K562 (cell line): ENCODE measurements around the gene MAP1LC3A. TPM values are rescaled to one million over a fixed set of nuclear protein-coding genes. Genes with fewer than 3 reads are reported as not detected.
A peak's percentile ranks its signal among the peaks of the same experiment; 100 is the strongest.

Experiments used
- ATAC-seq: fragments of 200-7000 bp; cut with Tn5 transposase; 3 replicates; pipeline ENCODE4 v1.9.1; 2020; ENCODE audit warnings: moderate library complexity
- BruUV-seq: library from RNA; stranded (reverse); fragments of 400-500 nt; replicated peaks from 2 replicates; lab custom pipeline; 2021; lab: Mats Ljungman, UMichigan
- CTCF ChIA-PET: fragments of 300-600 bp; formaldehyde crosslinking; extraction: SDS; loops from one replicate; lab custom pipeline; 2021; ENCODE audit warnings: low intra/inter-chr PET ratio; lab: Yijun Ruan, JAX
- POLR2A ChIA-PET: fragments of 300-600, 350-650 bp; sonication (Branson Sonifier 250); formaldehyde crosslinking; extraction: SDS; loops from one replicate; lab custom pipeline; 2021; ENCODE audit warnings: antibody characterized with exemption, inconsistent platforms; lab: Yijun Ruan, JAX
- DNase-seq, 4 experiments: peaks; one replicate each; pipeline versions ENCODE4 v3.0.0 to v3.0.0-alpha.2; 2011 to 2018; ENCODE audit warnings: low spot score in 3 of 4, mixed read lengths in 3 of 4; ENCODE audit errors: extremely low read depth in 1 of 4
- FAIRE-seq: peaks from 2 replicates; lab custom pipeline; 2011; peaks lifted over from hg19 to GRCh38; lab: Jason Lieb, UNC
- H2AFZ ChIP-seq: 2 replicates; pipeline ENCODE4 v1.6.0; 2011; ENCODE audit warnings: low read depth, low read length, control low read depth, inconsistent platforms
- H3K27ac ChIP-seq: fragments of 200-600 bp; 3 replicates; pipeline ENCODE4 v1.8.0; 2011; ENCODE audit warnings: low read depth, mild to moderate bottlenecking, control low read depth, inconsistent platforms, low read length, moderate library complexity, mixed read lengths; ENCODE audit errors: extremely low read depth
- H3K27me3 ChIP-seq, 2 experiments: fragments of 300-600 bp in 1 of 2; 2 replicates in 1 of 2; 3 replicates in 1 of 2; pipeline versions ENCODE4 v1.6.0 to v1.8.0; 2011; ENCODE audit warnings: inconsistent platforms in 2 of 2, low read length in 2 of 2, mild to moderate bottlenecking in 1 of 2, mixed read lengths in 1 of 2, moderate library complexity in 1 of 2; ENCODE audit not compliant: control insufficient read depth in 2 of 2, insufficient read depth in 2 of 2
- H3K36me3 ChIP-seq: fragments of 300-600 bp; 3 replicates; pipeline ENCODE4 v1.8.0; 2011; ENCODE audit warnings: mild to moderate bottlenecking, low read length, inconsistent platforms; ENCODE audit not compliant: control insufficient read depth, insufficient read depth
- H3K4me1 ChIP-seq, 2 experiments: fragments of 200-600 bp in 1 of 2; replicated peaks in 1 of 2; 2 replicates in 1 of 2; 3 replicates in 1 of 2; pipeline versions ENCODE4 v1.5.1 to v1.8.0; 2011; ENCODE audit warnings: inconsistent platforms in 2 of 2, low read length in 2 of 2, mild to moderate bottlenecking in 1 of 2, mixed read lengths in 1 of 2, moderate library complexity in 1 of 2; ENCODE audit not compliant: control insufficient read depth in 2 of 2, insufficient read depth in 2 of 2
- H3K4me2 ChIP-seq: 2 replicates; pipeline ENCODE4 v1.6.1; 2011; ENCODE audit warnings: low read length, control low read depth, inconsistent platforms, mixed read lengths; ENCODE audit not compliant: insufficient read depth
- H3K4me3 ChIP-seq: fragments of 200-600 bp; sonication (generic), shearing (Covaris generic); 2 replicates; pipeline ENCODE4 v1.5.1; 2016; ENCODE audit warnings: control low read depth, inconsistent platforms
- H3K79me2 ChIP-seq: fragments of 200-600 bp; 3 replicates; pipeline ENCODE4 v1.8.0; 2011; ENCODE audit warnings: low read length, inconsistent platforms; ENCODE audit not compliant: control insufficient read depth, insufficient read depth
- H3K9ac ChIP-seq, 2 experiments: 2 replicates each; pipeline versions ENCODE4 v1.6.0 to v1.6.1; 2011; ENCODE audit warnings: low read depth in 2 of 2, low read length in 2 of 2, control low read depth in 1 of 2, inconsistent platforms in 1 of 2, mild to moderate bottlenecking in 1 of 2, mixed read lengths in 1 of 2; ENCODE audit not compliant: insufficient read depth in 1 of 2
- H3K9me1 ChIP-seq: one replicate; pipeline ENCODE4 v1.6.0; 2011; ENCODE audit warnings: inconsistent platforms, mild to moderate bottlenecking, low read length, moderate library complexity; ENCODE audit not compliant: control insufficient read depth, insufficient read depth
- H3K9me3 ChIP-seq: replicated peaks from 2 replicates; pipeline ENCODE4 v1.5.1; 2011; ENCODE audit warnings: low read depth, low read length, inconsistent platforms; ENCODE audit not compliant: control insufficient read depth, insufficient read depth
- H4K20me1 ChIP-seq: replicated peaks from 2 replicates; pipeline ENCODE4 v1.6.1; 2011; ENCODE audit warnings: low read length, inconsistent platforms, mixed read lengths; ENCODE audit not compliant: control insufficient read depth, insufficient read depth
- BRCA1 ChIP-seq, 2 experiments: fragments of 450-650 bp in 1 of 2; sonication (generic) in 1 of 2; formaldehyde crosslinking in 1 of 2; IDR thresholded peaks; 2 replicates each; pipeline versions ENCODE4 v1.5.0 to v1.6.1; 2017 to 2020; ENCODE audit warnings: mild to moderate bottlenecking in 1 of 2, missing genetic modification reagents in 1 of 2
- CEBPZ ChIP-seq: fragments of 150-350 bp; IDR thresholded peaks from 2 replicates; pipeline ENCODE4 v1.6.1; 2014; ENCODE audit warnings: low read depth, mild to moderate bottlenecking, low read length, borderline replicate concordance
- ERF ChIP-seq: fragments of 450-650 bp; formaldehyde crosslinking; IDR thresholded peaks from 2 replicates; pipeline ENCODE4 v1.4.0; 2020; ENCODE audit warnings: mild to moderate bottlenecking, mixed read lengths
- GATA2 ChIP-seq: sonication (generic); formaldehyde crosslinking; IDR thresholded peaks from 2 replicates; pipeline ENCODE4 v1.4.0; 2020; ENCODE audit warnings: mild to moderate bottlenecking, missing genetic modification reagents
- HNRNPLL ChIP-seq: fragments of 200-400 bp; formaldehyde crosslinking; IDR thresholded peaks from 2 replicates; pipeline ENCODE4 v1.6.1; 2017; ENCODE audit warnings: low read length, low read depth, mild to moderate bottlenecking; ENCODE audit not compliant: poor library complexity, severe bottlenecking
- MCM5 ChIP-seq: fragments of 450-650 bp; IDR thresholded peaks from 2 replicates; pipeline ENCODE4 v1.6.1; 2016; ENCODE audit warnings: low read depth
- SREBF2 ChIP-seq: sonication (generic); formaldehyde crosslinking; IDR thresholded peaks from 2 replicates; pipeline ENCODE4 v1.4.0; 2020; ENCODE audit warnings: mild to moderate bottlenecking, missing genetic modification reagents
- TEAD1 ChIP-seq, 2 experiments: fragments of 450-650 bp in 1 of 2; sonication (generic) in 1 of 2; formaldehyde crosslinking; IDR thresholded peaks; 2 replicates each; pipeline versions ENCODE4 v1.4.0 to v1.8.0; 2020 to 2022; ENCODE audit warnings: mild to moderate bottlenecking in 2 of 2, missing genetic modification reagents in 1 of 2
- TOE1 ChIP-seq, 2 experiments: fragments of 450-650 bp in 1 of 2; sonication (generic) in 1 of 2; formaldehyde crosslinking in 1 of 2; IDR thresholded peaks; 2 replicates each; pipeline versions ENCODE4 v1.7.1 to v1.8.0; 2016 to 2022; ENCODE audit warnings: borderline replicate concordance in 2 of 2, mild to moderate bottlenecking in 2 of 2, antibody characterized with exemption in 1 of 2, inconsistent platforms in 1 of 2, low read depth in 1 of 2, missing genetic modification reagents in 1 of 2, moderate library complexity in 1 of 2
- ZFP36 ChIP-seq: fragments of 150-350 bp; IDR thresholded peaks from 2 replicates; pipeline ENCODE4 v1.6.1; 2018; ENCODE audit warnings: low read length, low read depth; ENCODE audit not compliant: partially characterized antibody
- WGBS: fragments of 100-300 bp; shearing (Covaris generic); methylation state at CpG from one replicate; pipeline ENCODE4 v1.1.6; 2016; ENCODE audit warnings: low coverage, mixed read lengths; ENCODE audit not compliant: insufficient coverage; ENCODE audit errors: missing lambda C conversion rate; 5-methylcytosine and 5-hydroxymethylcytosine counted together
- in situ Hi-C: fragments of 300-500 bp; cut with MboI; formaldehyde crosslinking; loops from 4 replicates; pipeline ENCODE4 v1.15.0; 2018; ENCODE audit warnings: inconsistent platforms, mixed read lengths
- intact Hi-C: fragments of 100-400 bp; cut with micrococcal nuclease; formaldehyde crosslinking; loops from 2 replicates; pipeline ENCODE4 v1.14.2; 2022
- polyA plus RNA-seq, 8 experiments: library from polyadenylated mRNA; depleted of rRNA in 4 of 8; stranded (reverse) in 5 of 8; unstranded in 3 of 8; fragments of >200 nt; fragmentation: Nextera tagmentation in 2 of 8; fragmentation: Illumina TruSeq in 1 of 8; extraction: Ambion mirVana in 2 of 8; extraction: Trizol in 1 of 8; gene quantifications; 2 replicates each; pipeline versions ENCODE4 v1.2.1 to v1.2.3, GENCODE V29; 2011 to 2014; ENCODE audit warnings: inconsistent platforms in 1 of 8, missing spikeins in 1 of 8
- total RNA-seq, 7 experiments: library from RNA; depleted of rRNA in 6 of 7; stranded (reverse); fragments of >200 nt in 6 of 7; fragmentation: Illumina TruSeq in 2 of 7; extraction: Trizol in 2 of 7; gene quantifications; 2 replicates each; pipeline versions ENCODE4 v1.2.1 to v1.2.3, GENCODE V29; 2011 to 2021; ENCODE audit warnings: low replicate concordance in 1 of 7
- TF ChIP-seq, protein P1 (sequence below): fragments of 200-800 bp; sonication (Bioruptor generic); IDR thresholded peaks from 2 replicates; pipeline ENCODE4 v1.6.1; 2017; ENCODE audit warnings: missing genetic modification characterization, missing compliant biosample characterization
- TF ChIP-seq, protein P2 (sequence below): IDR thresholded peaks from 2 replicates; pipeline ENCODE4 v1.6.1; 2016; ENCODE audit warnings: missing genetic modification characterization, missing compliant biosample characterization

MAP1LC3A gene
- total and polyA plus RNA-seq, 9 of the 15 experiments (the other 6 are each of a cell fraction or from before 2014, with no cell fraction given), result 0.27 to 0.38 TPM; not detected in 7

GRCh38 chr20:34534391-34535165 lies 23.9 kb upstream of the MAP1LC3A start:
- no peak overlapping the region for H3K4me3 ChIP-seq
- intact Hi-C loops, result loop anchor here (5.0 kb wide), 3 partner anchors 233 to 342 kb away; no protein-coding TSS in a partner anchor
- BruUV-seq, result no TSS peak
- 90% methylated on average over 15 of the region's 15 CpGs for WGBS
- in situ Hi-C loops, result loop anchor here (10.0 kb wide), 1 partner anchor 170 kb away; the partner anchor contains the start of gene TP53INP2
- H4K20me1 ChIP-seq, result peaks cover 3% of the 10 kb centered on the region; the same call in 1 of the 2 replicates
- ChIA-PET POLR2A (interaction anchor here (0.9 to 1.2 kb wide), 2 partner anchors 10 to 18 kb away, joined by 3 read pairs; partner anchors contain the start of gene DYNLRB1), CTCF (no interaction called here)
- peaks cover 0 to 3% of the 10 kb centered on the region in 2 experiments; a peak in 1 of 5 replicates for H3K4me1 ChIP-seq
- DNase-seq, result no peak
- no peaks in the 10 kb centered on the region; the same call in 1 of the 2 replicates for H3K9me3 ChIP-seq
- no peaks in the 10 kb centered on the region for H3K9me1 ChIP-seq
- H3K9ac ChIP-seq, result peak overlapping the region in 1 of 2 experiments; percentile 14; a peak in 1 of 4 replicates
- ATAC-seq, result no peak
- FAIRE-seq, result no peak
- TF ChIP-seq CEBPZ (no peak), MCM5 (no peak), GATA2 (no peak), ZFP36 (no peak), ERF (CRISPR knock-in tag) (no peak), HNRNPLL (no peak), SREBF2 (CRISPR knock-in tag) (no peak), BRCA1 (IDR thresholded peaks at IDR 0.05) (no peak), BRCA1 (CRISPR knock-in tag; IDR thresholded peaks at IDR 0.05) (no peak), TOE1 (IDR thresholded peaks at IDR 0.05; ENCODE audit: borderline replicate concordance) (no peak), TOE1 (CRISPR knock-in tag; IDR thresholded peaks at IDR 0.05; ENCODE audit: borderline replicate concordance, low read depth) (no peak), TEAD1 (CRISPR knock-in tag; IDR thresholded peaks at IDR 0.05) (no peak)
- TF ChIP-seq, protein P1, sequence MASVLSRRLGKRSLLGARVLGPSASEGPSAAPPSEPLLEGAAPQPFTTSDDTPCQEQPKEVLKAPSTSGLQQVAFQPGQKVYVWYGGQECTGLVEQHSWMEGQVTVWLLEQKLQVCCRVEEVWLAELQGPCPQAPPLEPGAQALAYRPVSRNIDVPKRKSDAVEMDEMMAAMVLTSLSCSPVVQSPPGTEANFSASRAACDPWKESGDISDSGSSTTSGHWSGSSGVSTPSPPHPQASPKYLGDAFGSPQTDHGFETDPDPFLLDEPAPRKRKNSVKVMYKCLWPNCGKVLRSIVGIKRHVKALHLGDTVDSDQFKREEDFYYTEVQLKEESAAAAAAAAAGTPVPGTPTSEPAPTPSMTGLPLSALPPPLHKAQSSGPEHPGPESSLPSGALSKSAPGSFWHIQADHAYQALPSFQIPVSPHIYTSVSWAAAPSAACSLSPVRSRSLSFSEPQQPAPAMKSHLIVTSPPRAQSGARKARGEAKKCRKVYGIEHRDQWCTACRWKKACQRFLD (CRISPR knock-in tag), result no peak
- TF ChIP-seq, protein P2, sequence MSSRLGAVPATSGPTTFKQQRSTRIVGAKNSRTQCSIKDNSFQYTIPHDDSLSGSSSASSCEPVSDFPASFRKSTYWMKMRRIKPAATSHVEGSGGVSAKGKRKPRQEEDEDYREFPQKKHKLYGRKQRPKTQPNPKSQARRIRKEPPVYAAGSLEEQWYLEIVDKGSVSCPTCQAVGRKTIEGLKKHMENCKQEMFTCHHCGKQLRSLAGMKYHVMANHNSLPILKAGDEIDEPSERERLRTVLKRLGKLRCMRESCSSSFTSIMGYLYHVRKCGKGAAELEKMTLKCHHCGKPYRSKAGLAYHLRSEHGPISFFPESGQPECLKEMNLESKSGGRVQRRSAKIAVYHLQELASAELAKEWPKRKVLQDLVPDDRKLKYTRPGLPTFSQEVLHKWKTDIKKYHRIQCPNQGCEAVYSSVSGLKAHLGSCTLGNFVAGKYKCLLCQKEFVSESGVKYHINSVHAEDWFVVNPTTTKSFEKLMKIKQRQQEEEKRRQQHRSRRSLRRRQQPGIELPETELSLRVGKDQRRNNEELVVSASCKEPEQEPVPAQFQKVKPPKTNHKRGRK (tag), result no peak
- no peak overlapping the region for H3K27ac ChIP-seq
- peaks cover 70% of the 10 kb centered on the region for H3K36me3 ChIP-seq
- H3K79me2 ChIP-seq, result peaks cover 4% of the 10 kb centered on the region; the same call in 1 of the 3 replicates
- no peak overlapping the region for H3K4me2 ChIP-seq
- no peaks in the 10 kb centered on the region for H3K27me3 ChIP-seq
- H2AFZ ChIP-seq, result no peak overlapping the region
